Measurements from ENCODE around the gene GJA3.

The GJA3 gene

DNA sequence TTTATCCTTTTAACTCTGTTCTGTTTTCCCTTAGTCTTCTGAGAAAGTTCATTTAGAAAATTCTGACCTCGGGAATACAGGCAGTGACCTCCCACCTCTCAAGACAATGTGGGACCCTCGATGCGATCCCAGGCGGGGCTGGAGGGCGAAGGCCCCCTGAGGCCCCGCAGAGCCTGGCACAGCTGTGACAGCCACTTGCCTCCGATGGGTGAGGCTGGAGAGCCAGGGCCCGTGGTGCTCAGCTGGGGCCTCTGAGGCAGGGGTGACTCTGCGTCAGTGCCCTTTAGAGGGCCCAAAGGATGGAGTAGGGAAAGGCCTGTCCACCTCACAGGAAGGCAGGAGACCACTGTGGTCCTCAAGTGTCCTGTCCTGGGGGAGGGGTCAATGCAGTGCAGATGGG, 10.3 kb downstream of the GJA3 start:
- no peak for DNase-seq

GRCh38 chr13:20149762-20150161, 11.1 kb downstream of the GJA3 start:
- DNase-seq: no peak

GRCh38 chr13:20148501-20149183, 12.2 kb downstream of the GJA3 start:
- no peak for DNase-seq

DNA sequence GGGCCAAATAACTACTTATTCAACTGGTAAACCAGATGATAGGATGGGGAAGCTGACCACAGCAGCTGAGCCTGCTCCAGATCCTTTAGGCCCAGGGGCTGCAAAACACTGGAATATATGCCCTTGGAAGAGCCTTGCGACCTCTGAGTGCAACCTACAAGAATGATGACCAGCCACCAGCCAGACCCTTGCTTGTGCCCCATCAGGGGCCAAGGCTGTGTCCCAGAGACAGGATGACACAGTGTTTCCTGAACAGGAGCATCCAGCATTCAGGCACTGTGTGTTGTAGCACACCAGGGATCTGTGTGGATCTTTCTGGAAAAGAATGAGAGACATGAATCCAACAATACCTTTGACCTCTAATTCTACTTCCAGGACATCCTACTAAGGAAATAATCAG, 14.5 kb downstream of the GJA3 start:
- no peak for DNase-seq

DNA sequence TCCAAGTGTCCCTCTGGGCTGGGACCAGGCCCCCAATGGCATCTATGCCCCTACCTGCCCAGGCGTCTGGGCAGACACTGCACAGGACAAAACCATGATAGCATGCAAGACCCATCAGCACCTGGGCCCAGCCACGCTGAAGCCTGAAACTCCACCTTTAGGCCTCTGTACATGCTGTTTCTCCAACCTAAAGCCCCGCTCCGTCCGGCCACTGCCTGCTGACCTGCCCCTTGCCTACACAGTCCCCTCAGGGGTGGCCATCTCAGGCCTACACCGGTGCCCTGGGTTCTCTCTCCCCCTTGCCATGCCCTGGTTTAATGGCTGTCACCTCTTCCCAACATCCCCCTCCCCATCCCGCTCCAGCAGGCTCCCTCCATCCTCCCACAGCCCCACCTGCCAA, 15.3 kb downstream of the GJA3 start:
- DNase-seq: no peak

DNA sequence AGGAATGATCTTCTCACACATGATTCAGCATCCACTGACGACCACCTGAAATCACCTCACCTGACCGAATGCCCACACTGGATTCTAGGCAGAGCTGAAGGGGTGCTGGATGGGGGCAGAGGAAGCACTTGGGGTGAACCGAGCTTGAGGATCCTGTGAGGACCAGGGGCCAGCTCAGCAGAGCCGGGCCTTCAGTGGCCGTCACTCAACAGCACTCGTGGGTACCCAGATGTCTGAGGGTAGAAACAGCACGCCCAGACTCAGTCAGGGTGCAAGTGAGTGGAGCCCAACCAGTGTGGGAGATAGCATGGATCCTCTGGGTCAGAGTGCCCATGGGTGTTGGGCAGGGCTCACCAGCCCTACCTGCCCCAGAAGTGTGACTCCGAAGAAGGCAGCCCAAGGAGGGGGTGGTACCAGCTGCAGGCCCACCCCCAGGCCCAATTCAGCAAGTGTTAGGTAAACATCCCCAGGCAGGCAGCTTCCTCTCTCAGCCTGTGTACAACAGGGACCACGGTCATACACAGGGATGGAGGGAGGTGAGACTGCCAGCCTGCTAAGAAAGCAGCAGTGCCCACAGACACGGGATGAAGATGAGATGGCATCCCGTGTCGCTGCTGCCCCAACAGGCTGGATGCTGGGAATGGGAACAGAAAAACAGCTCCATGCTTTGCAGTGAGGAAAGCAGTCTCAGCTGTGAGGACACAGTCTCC, 16.6 kb downstream of the GJA3 start:
- DNase-seq: no peak

DNA sequence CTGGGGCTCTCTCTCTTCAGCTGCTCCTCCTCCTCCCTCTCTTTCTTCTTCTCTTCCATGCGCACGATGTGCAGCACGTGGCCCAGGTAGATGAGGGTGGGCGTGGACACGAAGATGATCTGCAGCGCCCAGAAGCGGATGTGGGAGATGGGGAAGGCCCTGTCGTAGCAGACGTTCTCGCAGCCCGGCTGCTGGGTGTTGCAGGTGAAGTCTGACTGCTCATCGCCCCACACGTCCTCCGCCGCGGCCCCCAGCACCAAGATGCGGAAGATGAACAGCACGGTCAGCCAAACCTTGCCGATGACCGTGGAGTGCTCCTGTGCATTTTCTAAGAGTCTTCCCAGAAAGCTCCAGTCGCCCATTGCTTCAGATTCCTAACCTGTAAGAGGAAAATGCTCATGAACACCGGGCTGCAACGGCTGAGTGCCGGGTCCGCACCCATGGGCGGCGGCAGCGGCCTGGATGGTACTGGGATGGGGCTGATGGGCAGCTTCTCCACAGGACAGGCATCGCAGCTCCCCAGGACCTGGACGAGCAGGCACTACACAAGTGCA, 17.8 kb downstream of the GJA3 start:
- no peak for DNase-seq

DNA sequence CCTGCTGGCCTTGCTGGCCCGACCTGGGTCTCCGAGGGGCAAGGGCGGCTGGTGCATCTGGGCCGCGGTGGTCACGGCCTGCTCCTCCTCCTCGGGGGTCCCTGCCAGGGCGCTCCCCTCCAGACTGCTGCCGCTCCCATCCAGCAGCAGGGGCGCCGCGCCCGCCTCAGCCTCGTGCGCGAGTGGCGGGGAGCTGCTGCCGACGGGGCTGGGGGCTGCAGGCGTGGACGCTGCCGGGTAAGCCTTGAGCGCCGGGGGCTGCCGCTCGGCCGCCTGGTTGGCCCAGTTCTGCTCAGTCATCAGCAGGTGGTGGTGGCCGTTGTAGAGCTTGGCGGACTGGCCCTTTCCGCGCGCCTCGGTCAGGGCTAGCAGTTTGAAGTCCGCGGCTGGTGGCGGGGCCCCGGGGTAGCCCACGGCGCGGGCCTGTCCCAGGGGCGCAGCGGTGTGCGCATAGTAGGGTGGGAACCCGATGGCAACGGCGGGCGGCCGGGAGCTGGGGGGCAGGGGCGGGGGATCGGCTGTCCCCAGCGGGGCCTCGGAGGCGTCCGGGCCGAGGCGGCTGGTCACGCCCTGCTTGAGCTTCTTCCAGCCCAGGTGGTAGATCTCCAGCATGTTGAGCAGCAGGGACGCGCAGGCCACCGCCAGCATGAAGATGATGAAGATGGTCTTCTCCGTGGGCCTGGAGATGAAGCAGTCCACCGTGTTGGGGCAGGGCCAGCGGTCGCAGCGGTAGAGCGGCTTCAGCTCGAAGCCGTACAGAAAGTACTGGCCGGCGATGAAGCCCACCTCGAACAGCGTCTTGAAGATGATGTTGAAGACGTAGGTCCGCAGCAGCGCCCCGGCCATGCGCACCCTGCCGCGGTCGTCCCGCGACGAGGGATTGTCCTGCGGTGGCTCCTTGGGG, 18.6 kb downstream of the GJA3 start:
- DNase-seq: no peak

DNA sequence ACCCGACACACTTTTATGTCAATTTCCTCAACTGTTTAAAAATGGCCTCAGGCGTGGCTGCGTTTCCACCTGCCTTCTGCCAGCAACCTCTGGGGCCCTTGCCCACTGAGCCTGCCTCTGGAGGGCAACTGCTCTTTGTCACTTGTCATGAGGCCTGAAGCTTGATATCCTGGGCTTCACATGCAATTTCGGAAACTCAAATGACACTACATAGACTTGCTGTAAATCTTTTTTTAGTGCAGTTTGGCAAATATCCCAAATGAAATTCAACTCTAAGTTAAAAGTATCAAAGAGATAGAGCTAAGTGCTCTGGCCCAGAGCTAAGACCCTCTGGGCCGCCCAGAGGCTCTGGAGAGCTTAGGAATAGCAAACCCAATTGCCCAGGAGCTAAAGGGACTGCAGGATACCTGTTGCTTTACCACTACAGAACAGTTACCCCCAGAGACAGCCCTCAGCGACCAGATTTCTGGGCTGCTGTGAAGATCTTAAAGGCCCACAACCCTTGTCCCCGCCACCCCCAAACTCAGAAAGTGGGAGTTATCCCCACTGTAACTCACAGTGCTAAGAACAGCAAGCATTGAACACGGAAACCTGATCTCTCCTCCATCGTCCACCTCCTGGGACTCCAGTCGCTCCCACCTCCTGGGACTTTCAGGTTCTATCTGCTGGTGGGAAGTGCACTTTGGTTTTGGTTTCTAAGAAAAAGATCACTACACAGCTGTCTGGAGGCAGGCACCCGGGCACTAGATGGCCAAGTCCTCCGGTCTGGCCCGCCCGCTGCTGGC, 19.4 kb downstream of the GJA3 start:
- DNase-seq: no peak

DNA sequence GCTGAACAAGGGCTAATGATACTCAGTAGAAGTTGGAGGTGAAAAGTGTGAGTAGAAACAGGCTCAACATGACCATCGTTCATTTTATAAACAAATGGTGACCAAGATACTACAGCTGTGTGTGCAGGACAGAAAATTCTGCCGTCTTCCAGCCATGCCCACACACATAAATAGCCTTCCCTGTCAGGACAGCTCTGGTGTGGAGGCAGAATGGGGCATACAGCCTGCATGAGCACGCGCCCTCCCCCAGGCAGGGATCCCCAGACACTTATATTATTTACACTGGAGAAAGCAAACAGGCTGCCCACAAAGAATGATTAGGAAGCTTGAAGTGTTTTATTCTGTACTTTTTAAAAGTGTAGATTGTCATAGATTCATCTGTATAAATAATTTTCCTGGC, 20.4 kb downstream of the GJA3 start:
- no peak for DNase-seq

GRCh38 chr13:20137875-20138274, 23.0 kb downstream of the GJA3 start:
- DNase-seq: no peak

GRCh38 chr13:20136781-20137703, 23.8 kb downstream of the GJA3 start:
- no peak for DNase-seq

DNA sequence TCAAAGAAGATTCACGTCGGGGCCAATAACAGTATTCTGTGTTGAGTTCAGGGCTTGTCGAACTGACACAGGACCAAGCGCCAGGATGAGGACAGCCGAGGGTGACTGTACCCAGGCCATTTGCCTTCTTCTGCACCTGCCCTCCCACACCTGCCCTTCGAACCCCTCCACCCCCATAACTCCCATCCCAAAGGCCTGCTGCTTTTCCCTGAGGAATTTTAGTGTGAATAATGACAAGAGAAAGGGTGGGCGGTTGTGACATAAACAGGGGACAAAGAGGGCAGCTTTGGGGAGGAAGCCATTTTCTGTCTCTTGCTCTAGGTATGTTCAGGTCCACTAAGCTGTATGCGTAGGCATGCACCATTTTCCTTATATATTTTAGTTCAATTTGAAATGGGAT, 26.1 kb downstream of the GJA3 start:
- DNase-seq: no peak

GRCh38 chr13:20132052-20132634, 28.7 kb downstream of the GJA3 start:
- no peak for DNase-seq

DNA sequence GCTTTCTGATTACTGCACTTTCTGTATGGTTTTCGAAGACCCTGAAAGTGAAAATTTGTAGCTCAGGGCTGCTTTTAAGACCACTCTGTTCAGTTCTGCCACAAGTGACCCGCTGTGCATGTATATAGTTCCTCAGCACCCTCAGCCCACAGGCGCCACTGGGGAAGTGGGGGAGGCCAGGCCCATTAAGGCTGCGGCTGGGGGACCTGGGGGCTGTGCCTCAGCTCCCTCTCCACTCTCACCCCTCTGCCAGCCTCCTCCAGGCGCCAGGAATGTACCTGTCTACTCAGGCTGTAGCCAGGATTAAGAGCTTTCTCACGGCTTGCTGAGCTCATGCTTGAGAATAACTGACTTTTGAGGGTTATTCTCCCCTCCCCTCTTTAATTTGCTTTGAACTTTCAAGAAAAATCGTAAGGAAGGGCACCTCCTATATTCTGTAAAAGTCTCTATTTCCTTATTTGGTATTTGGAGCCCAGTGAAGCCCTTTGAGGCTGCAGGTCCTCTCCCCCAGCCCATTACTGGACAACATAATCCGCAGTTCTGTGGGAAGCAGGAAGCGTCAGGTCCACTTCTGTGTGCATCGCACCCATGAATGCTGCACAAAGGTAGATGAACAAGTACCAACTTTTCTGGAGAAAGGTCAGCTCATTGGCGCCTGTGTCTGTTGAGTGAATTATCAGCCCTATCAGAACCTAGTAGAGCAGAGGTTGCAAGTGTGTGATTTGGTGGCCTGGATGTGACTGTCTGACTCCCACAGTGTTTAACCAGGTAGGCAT, 29.6 kb downstream of the GJA3 start:
- DNase-seq: no peak

DNA sequence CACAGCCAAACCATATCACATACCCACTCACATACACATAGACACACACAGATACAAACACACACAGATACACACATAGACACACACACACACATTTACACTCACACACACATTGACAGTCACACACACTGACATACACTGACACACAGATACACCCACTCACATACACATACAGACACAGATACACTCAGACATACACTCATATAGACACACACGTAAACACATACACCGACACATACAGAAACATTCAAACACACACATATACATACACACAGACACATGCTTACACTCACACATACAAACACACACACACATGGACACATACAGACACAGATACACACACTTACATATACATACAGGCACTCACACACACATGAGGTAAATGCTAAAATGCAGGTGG, 30.2 kb downstream of the GJA3 start:
- DNase-seq: no peak

- DNase-seq: no peak
Measured at GRCh38 chr13:20130012-20130411, 30.8 kb downstream of the GJA3 start.

DNA sequence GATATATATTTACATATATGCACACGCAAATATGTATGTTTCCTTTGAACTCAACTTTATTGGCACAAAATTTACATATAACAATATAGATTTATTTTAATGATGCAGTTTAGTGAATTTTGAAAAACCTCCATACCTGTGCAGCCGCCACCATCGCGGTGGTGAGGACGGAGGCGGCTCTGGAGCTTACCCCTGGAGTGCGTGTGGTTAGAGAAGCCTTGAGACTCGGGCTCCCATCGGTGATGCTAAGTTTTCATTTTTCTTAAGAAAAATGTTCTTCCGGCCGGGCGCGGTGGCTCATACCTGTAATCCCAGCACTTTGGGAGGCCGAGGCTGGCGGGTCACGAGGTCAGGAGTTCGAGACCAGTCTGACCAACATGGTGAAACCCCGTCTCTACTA, 31.8 kb downstream of the GJA3 start:
- DNase-seq: no peak

- no peak for DNase-seq
Measured at GRCh38 chr13:20128459-20128931, 32.4 kb downstream of the GJA3 start.

Data from fibroblast of skin of back (primary cell).